Astrocyte (in vitro differentiated cells and primary cell): ENCODE measurements around the gene HES5. TPM values are rescaled to one million over a fixed set of nuclear protein-coding genes. Genes with fewer than 3 reads are reported as not detected.

ENCODE experiments used
- DNase-seq: peaks from one replicate; pipeline ENCODE4 v3.0.0-alpha.2; 2010; ENCODE audit warnings: low read depth
- FAIRE-seq: peaks from 2 replicates; lab custom pipeline; 2011; peaks lifted over from hg19 to GRCh38; lab: Jason Lieb, UNC
- H2AFZ ChIP-seq: 2 replicates; pipeline ENCODE4 v1.6.0; 2012; ENCODE audit warnings: low read depth, low read length, inconsistent platforms
- H3K27ac ChIP-seq: 2 replicates; pipeline ENCODE4 v1.5.1; 2011; ENCODE audit warnings: low read depth, low read length, inconsistent platforms
- H3K27me3 ChIP-seq: 2 replicates; pipeline ENCODE4 v1.6.0; 2011; ENCODE audit warnings: low read length, inconsistent platforms; ENCODE audit not compliant: insufficient read depth
- H3K36me3 ChIP-seq: 2 replicates; pipeline ENCODE4 v1.5.1; 2011; ENCODE audit warnings: low read length, inconsistent platforms; ENCODE audit not compliant: insufficient read depth
- H3K4me1 ChIP-seq: 2 replicates; pipeline ENCODE4 v1.5.1; 2011; ENCODE audit warnings: low read length, inconsistent platforms; ENCODE audit not compliant: insufficient read depth
- H3K4me2 ChIP-seq: 2 replicates; pipeline ENCODE4 v1.6.0; 2012; ENCODE audit warnings: low read length, inconsistent platforms
- H3K4me3 ChIP-seq: 2 replicates; pipeline ENCODE4 v1.5.1; 2011; ENCODE audit warnings: low read depth, mild to moderate bottlenecking, low read length, inconsistent platforms; ENCODE audit not compliant: insufficient read depth
- H3K79me2 ChIP-seq: 2 replicates; pipeline ENCODE4 v1.6.0; 2012; ENCODE audit warnings: mild to moderate bottlenecking, low read length, inconsistent platforms; ENCODE audit not compliant: insufficient read depth
- H3K9ac ChIP-seq: 2 replicates; pipeline ENCODE4 v1.6.0; 2012; ENCODE audit warnings: mild to moderate bottlenecking, low read length, inconsistent platforms
- H3K9me3 ChIP-seq: 2 replicates; pipeline ENCODE4 v1.5.1; 2012; ENCODE audit warnings: low read depth, mild to moderate bottlenecking, low read length, inconsistent platforms; ENCODE audit not compliant: insufficient read depth
- H4K20me1 ChIP-seq: 2 replicates; pipeline ENCODE4 v1.6.0; 2012; ENCODE audit warnings: low read length, inconsistent platforms; ENCODE audit not compliant: insufficient read depth
- H3K27ac Mint-ChIP-seq: one replicate; pipeline ENCODE4 v1.8.0; 2021; ENCODE audit warnings: mild to moderate bottlenecking, mixed read lengths; ENCODE audit not compliant: unreplicated experiment
- H3K27me3 Mint-ChIP-seq: one replicate; pipeline ENCODE4 v1.8.0; 2021; ENCODE audit warnings: low read depth, mixed read lengths; ENCODE audit not compliant: unreplicated experiment
- H3K36me3 Mint-ChIP-seq: one replicate; pipeline ENCODE4 v1.8.0; 2021; ENCODE audit warnings: low read depth, mixed read lengths; ENCODE audit not compliant: unreplicated experiment
- H3K4me1 Mint-ChIP-seq: one replicate; pipeline ENCODE4 v1.8.0; 2021; ENCODE audit warnings: low read depth, mixed read lengths; ENCODE audit not compliant: unreplicated experiment
- H3K4me3 Mint-ChIP-seq: one replicate; pipeline ENCODE4 v1.8.0; 2021; ENCODE audit warnings: mild to moderate bottlenecking, moderate library complexity, mixed read lengths; ENCODE audit not compliant: unreplicated experiment
- H3K9me3 Mint-ChIP-seq: one replicate; pipeline ENCODE4 v1.8.0; 2021; ENCODE audit warnings: mild to moderate bottlenecking, mixed read lengths; ENCODE audit not compliant: unreplicated experiment
- CTCF ChIP-seq: IDR thresholded peaks from 2 replicates; pipeline ENCODE4 v1.5.1; 2011; ENCODE audit warnings: low read depth, mild to moderate bottlenecking, inconsistent platforms, low read length, moderate library complexity; ENCODE audit not compliant: insufficient read depth
- EZH2 ChIP-seq: IDR thresholded peaks from 2 replicates; pipeline ENCODE4 v1.6.1; 2012; ENCODE audit warnings: mild to moderate bottlenecking, low read length, inconsistent platforms; ENCODE audit not compliant: insufficient read depth
- total RNA-seq: library from RNA; stranded (reverse); gene quantifications from 2 replicates; pipeline ENCODE4 v1.2.1, GENCODE V29; 2021

Gene HES5
- total RNA-seq, 1 donor from 2014 or later = not detected

GRCh38 chr1:2479618-2480017, 50.4 kb downstream of the HES5 start:
- Mint-ChIP-seq H3K4me3 (no peak overlapping the region), H3K36me3 (no peaks in the 10 kb centered on the region), H3K4me1 (no peaks in the 10 kb centered on the region), H3K27ac (no peak overlapping the region), H3K9me3 (no peaks in the 10 kb centered on the region), H3K27me3 (peaks cover 8% of the 10 kb centered on the region)
- no peak overlapping the region for H3K27ac ChIP-seq
- no peaks in the 10 kb centered on the region for H3K4me1 ChIP-seq
- H3K79me2 ChIP-seq = no peaks in the 10 kb centered on the region
- no peaks in the 10 kb centered on the region for H3K9me3 ChIP-seq
- H3K9ac ChIP-seq = no peak overlapping the region
- H3K4me2 ChIP-seq = no peak overlapping the region
- no peak for FAIRE-seq
- no peak overlapping the region for H3K4me3 ChIP-seq
- H4K20me1 ChIP-seq = no peaks in the 10 kb centered on the region
- H3K27me3 ChIP-seq = no peaks in the 10 kb centered on the region
- H2AFZ ChIP-seq = no peak overlapping the region
- H3K36me3 ChIP-seq = no peaks in the 10 kb centered on the region
- DNase-seq = no peak
- TF ChIP-seq EZH2 (no peak), CTCF (no peak)

- no peak overlapping the region for H3K4me3 ChIP-seq
- DNase-seq = no peak
- H3K36me3 Mint-ChIP-seq = no peaks in the 10 kb centered on the region
- H3K27ac ChIP-seq = no peak overlapping the region
- H2AFZ ChIP-seq = no peak overlapping the region
- H4K20me1 ChIP-seq = no peaks in the 10 kb centered on the region
- H3K9me3 ChIP-seq = no peaks in the 10 kb centered on the region
- no peak overlapping the region for H3K4me2 ChIP-seq
- no peak overlapping the region for H3K9ac ChIP-seq
- H3K4me3 Mint-ChIP-seq = no peak overlapping the region
- no peaks in the 10 kb centered on the region for H3K9me3 Mint-ChIP-seq
- no peaks in the 10 kb centered on the region for H3K27me3 ChIP-seq
- no peak for FAIRE-seq
- TF ChIP-seq CTCF (no peak), EZH2 (no peak)
- H3K4me1 ChIP-seq = no peaks in the 10 kb centered on the region
- no peaks in the 10 kb centered on the region for H3K36me3 ChIP-seq
- peaks cover 6% of the 10 kb centered on the region for H3K27me3 Mint-ChIP-seq
- no peaks in the 10 kb centered on the region for H3K4me1 Mint-ChIP-seq
- H3K79me2 ChIP-seq = no peaks in the 10 kb centered on the region
- H3K27ac Mint-ChIP-seq = no peak overlapping the region
Observed at GRCh38 chr1:2479186-2479585, 50.9 kb downstream of the HES5 start.

Other genes with a start within 250 kb of the HES5 start
- gene MORN1, start 138.7 kb downstream of the HES5 start, total RNA-seq = 9.2 and 11.7 TPM in 2 replicates
- 197 and 211 TPM in 2 replicates for gene RER1, start 138.4 kb downstream of the HES5 start, total RNA-seq
- 16.6 and 18.6 TPM in 2 replicates for gene PEX10, start 117.7 kb downstream of the HES5 start, total RNA-seq
- gene PLCH2, start 54.0 kb downstream of the HES5 start, total RNA-seq = 2.0 and 2.2 TPM in 2 replicates
- 23.1 and 26.3 TPM in 2 replicates for gene PANK4, start 3.7 kb downstream of the HES5 start, total RNA-seq
- gene TNFRSF14, start 26.1 kb upstream of the HES5 start, total RNA-seq = 0.36 TPM in 1 of 2 replicates, not detected in the other
- gene PRXL2B, start 56.5 kb upstream of the HES5 start, total RNA-seq = 19.2 and 20.6 TPM in 2 replicates
- gene MMEL1, start 102.8 kb upstream of the HES5 start, total RNA-seq = not detected in 2 replicates